GM23338 (cell line): ENCODE measurements around the gene SNN. TPM values are rescaled to one million over a fixed set of nuclear protein-coding genes. Genes with fewer than 3 reads are reported as not detected.

ENCODE experiments used
- ATAC-seq: fragments of 200-7000 bp; cut with Tn5 transposase; 3 replicates; pipeline ENCODE4 v1.9.1; 2020
- DNase-seq: peaks from one replicate; pipeline ENCODE4 v3.0.0-alpha.2; 2015; ENCODE audit warnings: low spot score
- H2AFZ ChIP-seq: fragments of 200-600 bp; sonication (generic); 2 replicates; pipeline ENCODE4 v1.8.0; 2016; ENCODE audit warnings: antibody characterized with exemption, mild to moderate bottlenecking, moderate library complexity
- H3F3A ChIP-seq: fragments of 200-600 bp; sonication (generic); replicated peaks from 2 replicates; pipeline ENCODE4 v1.8.0; 2017; ENCODE audit warnings: antibody characterized with exemption, mixed run types, low read depth
- H3K27ac ChIP-seq: fragments of 200-600 bp; sonication (generic); 2 replicates; pipeline ENCODE4 v1.6.1; 2016; ENCODE audit warnings: low read depth
- H3K27me3 ChIP-seq: fragments of 200-600 bp; sonication (generic); 2 replicates; pipeline ENCODE4 v1.8.0; 2016; ENCODE audit warnings: mild to moderate bottlenecking, mixed run types, moderate library complexity; ENCODE audit not compliant: insufficient read depth
- H3K36me3 ChIP-seq: fragments of 200-600 bp; sonication (generic); 2 replicates; pipeline ENCODE4 v1.8.0; 2016; ENCODE audit warnings: mild to moderate bottlenecking; ENCODE audit not compliant: insufficient read depth
- H3K4me1 ChIP-seq: fragments of 200-600 bp; sonication (generic); 2 replicates; pipeline ENCODE4 v1.8.0; 2016; ENCODE audit warnings: mild to moderate bottlenecking, moderate library complexity; ENCODE audit not compliant: insufficient read depth
- H3K4me2 ChIP-seq: fragments of 200-600 bp; sonication (generic); 2 replicates; pipeline ENCODE4 v1.7.1; 2017; ENCODE audit warnings: mixed run types
- H3K4me3 ChIP-seq: fragments of 200-600 bp; sonication (generic); 2 replicates; pipeline ENCODE4 v1.6.1; 2016; ENCODE audit warnings: mixed run types
- H3K79me2 ChIP-seq: fragments of 200-600 bp; sonication (generic); replicated peaks from 2 replicates; pipeline ENCODE4 v1.8.0; 2017; ENCODE audit warnings: mild to moderate bottlenecking; ENCODE audit not compliant: insufficient read depth
- H3K9me2 ChIP-seq: fragments of 200-600 bp; sonication (generic); 2 replicates; pipeline ENCODE4 v1.8.0; 2017; ENCODE audit not compliant: insufficient read depth
- H4K20me1 ChIP-seq: fragments of 200-600 bp; sonication (generic); replicated peaks from 2 replicates; pipeline ENCODE4 v1.8.0; 2017; ENCODE audit warnings: mild to moderate bottlenecking; ENCODE audit not compliant: insufficient read depth
- H3K27ac Mint-ChIP-seq: 2 replicates; pipeline ENCODE4 v1.8.0; 2020; ENCODE audit warnings: inconsistent platforms, mild to moderate bottlenecking, moderate library complexity, mixed read lengths
- H3K27me3 Mint-ChIP-seq: 3 replicates; pipeline ENCODE4 v1.8.0; 2022; ENCODE audit warnings: low read depth, mild to moderate bottlenecking, moderate library complexity, mixed read lengths, inconsistent platforms; ENCODE audit not compliant: insufficient read depth, poor library complexity
- H3K36me3 Mint-ChIP-seq: 3 replicates; pipeline ENCODE4 v1.8.0; 2021; ENCODE audit warnings: low read depth, mild to moderate bottlenecking, inconsistent platforms, moderate library complexity, mixed read lengths
- H3K4me1 Mint-ChIP-seq: 3 replicates; pipeline ENCODE4 v1.8.0; 2020; ENCODE audit warnings: mild to moderate bottlenecking, inconsistent platforms, mixed read lengths
- H3K4me3 Mint-ChIP-seq: 3 replicates; pipeline ENCODE4 v1.8.0; 2021; ENCODE audit warnings: moderate library complexity, mild to moderate bottlenecking, inconsistent platforms, mixed read lengths
- H3K9me3 Mint-ChIP-seq: 3 replicates; pipeline ENCODE4 v1.8.0; 2020; ENCODE audit warnings: moderate library complexity, mild to moderate bottlenecking, inconsistent platforms, mixed read lengths
- CREB1 ChIP-seq: fragments of 250-450 bp; sonication (Bioruptor Pico); IDR thresholded peaks from 2 replicates; pipeline ENCODE4 v1.5.0; 2020; ENCODE audit warnings: low read depth, mild to moderate bottlenecking, moderate library complexity
- EZH2phosphoT487 ChIP-seq: fragments of 200-600 bp; sonication (generic); IDR thresholded peaks from one replicate; pipeline ENCODE4 v1.8.1; 2018; ENCODE audit warnings: antibody characterized with exemption; ENCODE audit not compliant: unreplicated experiment
- JUNB ChIP-seq: IDR thresholded peaks from one replicate; pipeline ENCODE4 v1.6.1; 2016; ENCODE audit warnings: antibody characterized with exemption; ENCODE audit not compliant: unreplicated experiment
- NANOG ChIP-seq: IDR thresholded peaks from 2 replicates; pipeline ENCODE4 v1.6.1; 2016; ENCODE audit warnings: antibody characterized with exemption, borderline replicate concordance
- POLR2AphosphoS5 ChIP-seq: IDR thresholded peaks from 2 replicates; pipeline ENCODE4 v1.6.1; 2016; ENCODE audit warnings: antibody characterized with exemption, low read depth
- ZNF114 ChIP-seq: fragments of 250-450 bp; sonication (Bioruptor Pico); IDR thresholded peaks from 2 replicates; pipeline ENCODE4 v1.5.0; 2020; ENCODE audit warnings: mild to moderate bottlenecking, moderate library complexity
- ZNF331 ChIP-seq: fragments of 250-450 bp; sonication (Bioruptor Pico); IDR thresholded peaks from 2 replicates; pipeline ENCODE4 v1.5.0; 2020; ENCODE audit warnings: low read depth, mild to moderate bottlenecking, moderate library complexity
- ZNF462 ChIP-seq: fragments of 250-450 bp; sonication (Bioruptor Pico); IDR thresholded peaks from 2 replicates; pipeline ENCODE4 v1.5.0; 2020; ENCODE audit warnings: mild to moderate bottlenecking, moderate library complexity
- polyA plus RNA-seq: library from polyadenylated mRNA; unstranded; fragments of >200 nt; fragmentation: Nextera tagmentation; extraction: Ambion mirVana; gene quantifications from 2 replicates; pipeline ENCODE4 v1.2.1, GENCODE V29; 2016
- total RNA-seq: library from RNA; depleted of rRNA; stranded (reverse); fragments of >200 nt; shearing (Covaris generic); gene quantifications from 2 replicates; pipeline ENCODE4 v1.2.3, GENCODE V29; 2014
- TF ChIP-seq, protein P1 (sequence below): IDR thresholded peaks from one replicate; pipeline ENCODE4 v1.6.1; 2018; ENCODE audit warnings: antibody characterized with exemption; ENCODE audit not compliant: unreplicated experiment
- TF ChIP-seq, protein P2 (sequence below): IDR thresholded peaks from 2 replicates; pipeline ENCODE4 v1.6.1; 2016; ENCODE audit warnings: antibody characterized with exemption

SNN gene
- total and polyA plus RNA-seq, 2 experiments from 2014 or later: 19.0 to 63.3 TPM

DNA sequence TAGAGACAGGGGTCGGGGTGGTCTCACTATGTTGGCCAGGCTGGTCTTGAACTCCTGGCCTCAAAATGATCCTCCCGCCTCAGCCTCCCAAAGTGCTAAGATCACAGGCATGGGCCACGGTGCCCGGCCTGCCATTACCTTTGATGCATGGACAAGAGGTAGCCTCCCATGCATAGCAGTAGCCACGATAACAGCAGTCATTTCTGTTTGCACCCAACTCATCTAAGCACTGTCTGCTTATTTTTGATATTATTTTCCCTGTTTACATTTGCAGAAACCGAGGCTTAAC lies 37.5 kb upstream of the SNN start:
- Mint-ChIP-seq H3K9me3 (no peaks in the 10 kb centered on the region; the same call in 2 of the 3 replicates), H3K36me3 (no peaks in the 10 kb centered on the region), H3K27me3 (peaks cover 16% of the 10 kb centered on the region), H3K4me1 (peaks cover 20% of the 10 kb centered on the region), H3K27ac (no peak overlapping the region), H3K4me3 (no peak overlapping the region)
- Histone ChIP-seq H2AFZ (no peak overlapping the region), H3K27ac (no peak overlapping the region), H3K4me2 (no peak overlapping the region), H3K36me3 (no peaks in the 10 kb centered on the region), H3K27me3 (no peaks in the 10 kb centered on the region), H3K4me3 (no peak overlapping the region), H3F3A (peaks cover 6% of the 10 kb centered on the region; the same call in 1 of the 2 replicates), H3K9me2 (no peaks in the 10 kb centered on the region), H3K79me2 (no peaks in the 10 kb centered on the region), H3K4me1 (peaks cover 5% of the 10 kb centered on the region; the same call in 1 of the 2 replicates), H4K20me1 (no peaks in the 10 kb centered on the region)
- no peak for ATAC-seq
- no peak for TF ChIP-seq NANOG
- TF ChIP-seq ZNF114 (CRISPR knock-in tag): no peak
- TF ChIP-seq EZH2phosphoT487: no peak
- TF ChIP-seq, protein P1, sequence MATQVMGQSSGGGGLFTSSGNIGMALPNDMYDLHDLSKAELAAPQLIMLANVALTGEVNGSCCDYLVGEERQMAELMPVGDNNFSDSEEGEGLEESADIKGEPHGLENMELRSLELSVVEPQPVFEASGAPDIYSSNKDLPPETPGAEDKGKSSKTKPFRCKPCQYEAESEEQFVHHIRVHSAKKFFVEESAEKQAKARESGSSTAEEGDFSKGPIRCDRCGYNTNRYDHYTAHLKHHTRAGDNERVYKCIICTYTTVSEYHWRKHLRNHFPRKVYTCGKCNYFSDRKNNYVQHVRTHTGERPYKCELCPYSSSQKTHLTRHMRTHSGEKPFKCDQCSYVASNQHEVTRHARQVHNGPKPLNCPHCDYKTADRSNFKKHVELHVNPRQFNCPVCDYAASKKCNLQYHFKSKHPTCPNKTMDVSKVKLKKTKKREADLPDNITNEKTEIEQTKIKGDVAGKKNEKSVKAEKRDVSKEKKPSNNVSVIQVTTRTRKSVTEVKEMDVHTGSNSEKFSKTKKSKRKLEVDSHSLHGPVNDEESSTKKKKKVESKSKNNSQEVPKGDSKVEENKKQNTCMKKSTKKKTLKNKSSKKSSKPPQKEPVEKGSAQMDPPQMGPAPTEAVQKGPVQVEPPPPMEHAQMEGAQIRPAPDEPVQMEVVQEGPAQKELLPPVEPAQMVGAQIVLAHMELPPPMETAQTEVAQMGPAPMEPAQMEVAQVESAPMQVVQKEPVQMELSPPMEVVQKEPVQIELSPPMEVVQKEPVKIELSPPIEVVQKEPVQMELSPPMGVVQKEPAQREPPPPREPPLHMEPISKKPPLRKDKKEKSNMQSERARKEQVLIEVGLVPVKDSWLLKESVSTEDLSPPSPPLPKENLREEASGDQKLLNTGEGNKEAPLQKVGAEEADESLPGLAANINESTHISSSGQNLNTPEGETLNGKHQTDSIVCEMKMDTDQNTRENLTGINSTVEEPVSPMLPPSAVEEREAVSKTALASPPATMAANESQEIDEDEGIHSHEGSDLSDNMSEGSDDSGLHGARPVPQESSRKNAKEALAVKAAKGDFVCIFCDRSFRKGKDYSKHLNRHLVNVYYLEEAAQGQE: no peak
- TF ChIP-seq POLR2AphosphoS5: no peak
- TF ChIP-seq, protein P2, sequence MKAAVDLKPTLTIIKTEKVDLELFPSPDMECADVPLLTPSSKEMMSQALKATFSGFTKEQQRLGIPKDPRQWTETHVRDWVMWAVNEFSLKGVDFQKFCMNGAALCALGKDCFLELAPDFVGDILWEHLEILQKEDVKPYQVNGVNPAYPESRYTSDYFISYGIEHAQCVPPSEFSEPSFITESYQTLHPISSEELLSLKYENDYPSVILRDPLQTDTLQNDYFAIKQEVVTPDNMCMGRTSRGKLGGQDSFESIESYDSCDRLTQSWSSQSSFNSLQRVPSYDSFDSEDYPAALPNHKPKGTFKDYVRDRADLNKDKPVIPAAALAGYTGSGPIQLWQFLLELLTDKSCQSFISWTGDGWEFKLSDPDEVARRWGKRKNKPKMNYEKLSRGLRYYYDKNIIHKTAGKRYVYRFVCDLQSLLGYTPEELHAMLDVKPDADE: no peak
- TF ChIP-seq CREB1 (CRISPR knock-in tag): no peak
- no peak for TF ChIP-seq ZNF331
- no peak for TF ChIP-seq JUNB
- TF ChIP-seq ZNF462 (CRISPR knock-in tag): no peak
- no peak for DNase-seq
